H1 (cell line): Measurements from ENCODE around the gene KLHL8. TPM values are rescaled to one million over a fixed set of nuclear protein-coding genes. Genes with fewer than 3 reads are reported as not detected.

Experiments
- CTCF ChIA-PET: fragments of 300-600 bp; sonication (Branson Sonifier 250); formaldehyde crosslinking; loops from one replicate; lab custom pipeline; 2021; ENCODE audit not compliant: partially characterized antibody; lab: Charles Lee
- POLR2A ChIA-PET: fragments of 300-600 bp; sonication (Branson Sonifier 250); formaldehyde crosslinking; loops from one replicate; lab custom pipeline; 2021; ENCODE audit warnings: inconsistent platforms; ENCODE audit not compliant: partially characterized antibody; lab: Charles Lee
- DNase-seq, 2 experiments: peaks; one replicate each; pipeline versions ENCODE4 v3.0.0 to v3.0.0-alpha.2; 2010 to 2022; ENCODE audit warnings: low spot score in 2 of 2, low read depth in 1 of 2, mixed read lengths in 1 of 2
- FAIRE-seq: peaks from 2 replicates; lab custom pipeline; 2011; peaks lifted over from hg19 to GRCh38; lab: Jason Lieb, UNC
- H2AFZ ChIP-seq: 2 replicates; pipeline ENCODE4 v1.8.1; 2012; ENCODE audit warnings: low read length, inconsistent platforms
- H2AK5ac ChIP-seq: 2 replicates; pipeline ENCODE4 v1.6.1; 2013; ENCODE audit warnings: low read depth, low read length
- H2BK120ac ChIP-seq: replicated peaks from 2 replicates; pipeline ENCODE3; 2013; ENCODE audit warnings: low read depth, low read length, inconsistent platforms
- H2BK12ac ChIP-seq: 2 replicates; pipeline ENCODE4 v1.6.1; 2013; ENCODE audit warnings: low read depth, low read length
- H2BK15ac ChIP-seq: 2 replicates; pipeline ENCODE4 v1.6.1; 2013; ENCODE audit warnings: low read length
- H2BK20ac ChIP-seq: 2 replicates; pipeline ENCODE4 v1.6.1; 2013; ENCODE audit warnings: low read length
- H2BK5ac ChIP-seq: 2 replicates; pipeline ENCODE4 v1.6.1; 2013; ENCODE audit warnings: low read depth, low read length
- H3K14ac ChIP-seq: 2 replicates; pipeline ENCODE4 v1.6.1; 2013; ENCODE audit warnings: inconsistent platforms; ENCODE audit not compliant: insufficient read length
- H3K18ac ChIP-seq: 2 replicates; pipeline ENCODE4 v1.6.1; 2013; ENCODE audit warnings: low read length; ENCODE audit errors: extremely low read depth
- H3K23ac ChIP-seq: 2 replicates; pipeline ENCODE4 v1.6.1; 2013; ENCODE audit warnings: inconsistent platforms; ENCODE audit not compliant: insufficient read length
- H3K23me2 ChIP-seq: 2 replicates; pipeline ENCODE4 v1.6.1; 2013; ENCODE audit warnings: low read depth, low read length
- H3K27ac ChIP-seq: 2 replicates; pipeline ENCODE4 v1.6.1; 2011; ENCODE audit warnings: low read depth, low read length, inconsistent platforms
- H3K27me3 ChIP-seq, 4 experiments: replicated peaks in 1 of 4; 1 replicate in 1 of 4; 2 replicates in 3 of 4; pipeline versions ENCODE4 v1.6.1 to v1.8.1; 2011 to 2013; ENCODE audit warnings: low read length in 3 of 4, mild to moderate bottlenecking in 3 of 4, inconsistent platforms in 2 of 4, mixed read lengths in 2 of 4, moderate library complexity in 1 of 4; ENCODE audit not compliant: control insufficient read depth in 3 of 4, insufficient read depth in 3 of 4; ENCODE audit errors: extremely low read depth in 1 of 4
- H3K36me3 ChIP-seq, 4 experiments: 2 replicates each; pipeline versions ENCODE4 v1.6.1 to v1.8.1; 2011 to 2013; ENCODE audit warnings: mild to moderate bottlenecking in 4 of 4, low read length in 3 of 4, moderate library complexity in 2 of 4, control low read depth in 1 of 4, inconsistent platforms in 1 of 4; ENCODE audit not compliant: insufficient read depth in 4 of 4, control insufficient read depth in 2 of 4
- H3K4ac ChIP-seq: replicated peaks from 2 replicates; pipeline ENCODE3; 2013; ENCODE audit warnings: low read length, low read depth, mixed read lengths, inconsistent platforms; ENCODE audit not compliant: insufficient read length
- H3K4me1 ChIP-seq, 4 experiments: replicated peaks in 1 of 4; 1 replicate in 1 of 4; 2 replicates in 3 of 4; pipeline versions ENCODE4 v1.6.1 to v1.8.1; 2011 to 2013; ENCODE audit warnings: low read length in 3 of 4, inconsistent platforms in 2 of 4, mixed read lengths in 1 of 4; ENCODE audit not compliant: insufficient read depth in 4 of 4, control insufficient read depth in 3 of 4
- H3K4me2 ChIP-seq, 2 experiments: 2 replicates each; pipeline versions ENCODE4 v1.6.1 to v1.8.1; 2011 to 2013; ENCODE audit warnings: low read depth in 2 of 2, low read length in 2 of 2, control low read depth in 1 of 2, inconsistent platforms in 1 of 2, mild to moderate bottlenecking in 1 of 2; ENCODE audit not compliant: insufficient read depth in 1 of 2
- H3K4me3 ChIP-seq, 4 experiments: fragments of 200-600, 300-600 bp in 1 of 4; sonication (generic), shearing (Covaris generic), sonication (Bioruptor Twin) in 1 of 4; 2 replicates each; pipeline versions ENCODE4 v1.5.1 to v1.8.1; 2011 to 2016; ENCODE audit warnings: low read length in 4 of 4, low read depth in 3 of 4, control low read depth in 2 of 4, inconsistent platforms in 2 of 4, mild to moderate bottlenecking in 2 of 4, mixed read lengths in 1 of 4, moderate library complexity in 1 of 4; ENCODE audit not compliant: insufficient read depth in 2 of 4; ENCODE audit errors: extremely low read depth in 1 of 4
- H3K56ac ChIP-seq: replicated peaks from 2 replicates; pipeline ENCODE3; 2013; ENCODE audit warnings: low read depth, mild to moderate bottlenecking, mixed read lengths, low read length, inconsistent platforms; ENCODE audit not compliant: insufficient read length
- H3K79me1 ChIP-seq: 2 replicates; pipeline ENCODE4 v1.6.1; 2013; ENCODE audit warnings: low read depth, low read length, control low read depth
- H3K79me2 ChIP-seq, 2 experiments: 2 replicates each; pipeline versions ENCODE4 v1.6.1 to v1.8.1; 2012 to 2013; ENCODE audit warnings: low read length in 2 of 2, mild to moderate bottlenecking in 2 of 2, inconsistent platforms in 1 of 2; ENCODE audit not compliant: insufficient read depth in 2 of 2, control insufficient read depth in 1 of 2
- H3K9ac ChIP-seq, 4 experiments: replicated peaks in 1 of 4; 1 replicate in 1 of 4; 2 replicates in 3 of 4; pipeline versions ENCODE4 v1.6.1 to v1.8.1; 2011 to 2013; ENCODE audit warnings: low read depth in 3 of 4, low read length in 3 of 4, control low read depth in 2 of 4, mild to moderate bottlenecking in 2 of 4, moderate library complexity in 2 of 4, inconsistent platforms in 1 of 4; ENCODE audit errors: extremely low read depth in 1 of 4
- H3K9me3 ChIP-seq, 2 experiments: 2 replicates each; pipeline versions ENCODE4 v1.6.1 to v1.8.1; 2012 to 2013; ENCODE audit warnings: mild to moderate bottlenecking in 2 of 2, moderate library complexity in 2 of 2, control low read depth in 1 of 2, inconsistent platforms in 1 of 2, low read depth in 1 of 2, low read length in 1 of 2, mixed read lengths in 1 of 2; ENCODE audit not compliant: insufficient read depth in 2 of 2
- H4K20me1 ChIP-seq, 2 experiments: replicated peaks in 1 of 2; 2 replicates each; pipeline versions ENCODE3 to v1.8.1; 2011 to 2013; ENCODE audit warnings: inconsistent platforms in 2 of 2, low read length in 2 of 2, mild to moderate bottlenecking in 1 of 2; ENCODE audit not compliant: insufficient read depth in 2 of 2, control insufficient read depth in 1 of 2
- H4K5ac ChIP-seq: 2 replicates; pipeline ENCODE4 v1.6.1; 2013; ENCODE audit warnings: low read length, low read depth, mixed read lengths, inconsistent platforms; ENCODE audit not compliant: insufficient read length
- H4K8ac ChIP-seq: 2 replicates; pipeline ENCODE4 v1.8.0; 2013; ENCODE audit warnings: mild to moderate bottlenecking, moderate library complexity, low read length, inconsistent platforms; ENCODE audit not compliant: insufficient read depth; ENCODE audit errors: extremely low read depth
- H4K91ac ChIP-seq: replicated peaks from 2 replicates; pipeline ENCODE3; 2013; ENCODE audit warnings: low read length, mixed read lengths, inconsistent platforms; ENCODE audit not compliant: insufficient read length
- ASH2L ChIP-seq: fragments of 200-600, 300-600 bp; sonication (generic); IDR thresholded peaks from one replicate; pipeline ENCODE4 v1.7.1; 2017; ENCODE audit warnings: low read length
- SIX5 ChIP-seq: IDR thresholded peaks from 2 replicates; pipeline ENCODE4 v1.6.1; 2011; ENCODE audit warnings: mild to moderate bottlenecking, low read depth, low read length
- YY1 ChIP-seq: IDR thresholded peaks from 2 replicates; pipeline ENCODE4 v1.6.1; 2011; ENCODE audit warnings: low read depth, mild to moderate bottlenecking, low read length
- ZNF274 ChIP-seq: IDR thresholded peaks from 2 replicates; pipeline ENCODE4 v1.7.0; 2012; ENCODE audit warnings: low read length, borderline replicate concordance; ENCODE audit errors: extremely low read depth
- WGBS, 2 experiments: shearing (Covaris generic) in 1 of 2; methylation state at CpG; one replicate each; pipeline versions ENCODE4 v1.1.6 to v1.1.7; 2013 to 2015; ENCODE audit warnings: low lambda C conversion rate in 2 of 2, mixed read lengths in 2 of 2, inconsistent platforms in 1 of 2, low coverage in 1 of 2, missing lambda C conversion rate in 1 of 2; ENCODE audit not compliant: insufficient replicate concordance in 2 of 2, insufficient coverage in 1 of 2, insufficient read length in 1 of 2; ENCODE audit errors: extremely low coverage in 1 of 2, missing lambda C conversion rate in 1 of 2; 5-methylcytosine and 5-hydroxymethylcytosine counted together
- polyA plus RNA-seq, 7 experiments: library from polyadenylated mRNA; depleted of rRNA in 3 of 7; stranded (reverse) in 5 of 7; unstranded in 2 of 7; fragments of >200 nt in 5 of 7; fragments of 200-250 nt in 2 of 7; gene quantifications; 1 replicate in 5 of 7; 2 replicates in 1 of 7; 4 replicates in 1 of 7; pipeline versions ENCODE4 v1.2.1 to v1.2.3, GENCODE V29; 2011 to 2013; ENCODE audit warnings: missing spikeins in 2 of 7, mixed read lengths in 2 of 7
- total RNA-seq: library from RNA; stranded (reverse); fragmentation: NEBNext Ultra II Directional; extraction: Animal tissue kit (Norgen Biotek cat#: 25700); gene quantifications from 2 replicates; pipeline ENCODE4 v1.2.1, GENCODE V29; 2021

Gene KLHL8
- total and polyA plus RNA-seq, 2 of the 8 experiments (the other 6 are each of a cell fraction or from before 2014, with no cell fraction given), result 0.94 to 8.1 TPM

DNA sequence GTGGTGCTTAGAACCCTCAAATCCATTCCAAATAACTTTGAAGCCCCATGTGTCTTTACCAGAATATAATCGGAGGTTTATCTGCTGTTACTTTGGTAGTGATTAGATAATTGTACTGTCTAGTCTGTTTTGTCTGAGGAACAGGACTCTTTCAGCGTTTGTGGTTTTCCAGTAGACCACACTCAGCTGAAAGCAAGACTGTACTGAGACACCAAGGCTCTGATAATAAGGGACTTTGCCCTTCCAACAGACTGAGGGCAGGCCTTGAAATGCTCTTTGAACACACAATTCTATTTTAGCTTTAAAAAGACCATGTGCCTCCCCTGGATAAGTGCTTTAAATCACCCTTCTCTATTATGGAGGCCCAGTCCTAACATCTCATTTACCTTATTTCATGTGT, 76.1 kb downstream of the KLHL8 start:
- CTCF ChIA-PET, result no interaction called here
- Histone ChIP-seq H2AFZ (no peak overlapping the region), H4K8ac (no peak overlapping the region)

More for the DNA sequence above, 76.1 kb downstream of the KLHL8 start:
- H4K20me1 ChIP-seq, result no peaks in the 10 kb centered on the region
- H3K79me1 ChIP-seq, result no peaks in the 10 kb centered on the region
- no peaks in the 10 kb centered on the region for H3K27me3 ChIP-seq
- no peak overlapping the region for H4K91ac ChIP-seq
- H3K14ac ChIP-seq, result no peak overlapping the region
- POLR2A ChIA-PET, result no interaction called here
- H3K36me3 ChIP-seq, result peaks cover 0 to 10% (median 3%) of the 10 kb centered on the region in 4 experiments; a peak in 5 of 8 replicates
- no peak overlapping the region for H3K56ac ChIP-seq
- no peak overlapping the region for H3K23ac ChIP-seq
- H4K5ac ChIP-seq, result no peak overlapping the region
- no peak overlapping the region for H3K4ac ChIP-seq
- H3K4me3 ChIP-seq, result no peak overlapping the region
- no peak overlapping the region for H2BK12ac ChIP-seq
- H3K9me3 ChIP-seq, result no peaks in the 10 kb centered on the region
- H3K79me2 ChIP-seq, result no peaks in the 10 kb centered on the region
- 91% methylated on average over 2 of the region's 2 CpGs; no CpG with 5 or more reads in 1 of the 2 experiments for WGBS, 2 experiments
- no peak for FAIRE-seq
- H3K27ac ChIP-seq, result no peak overlapping the region
- H3K18ac ChIP-seq, result no peak overlapping the region
- no peak overlapping the region for H2BK15ac ChIP-seq
- no peak for DNase-seq
- H3K9ac ChIP-seq, result no peak overlapping the region
- TF ChIP-seq ZNF274 (no peak), SIX5 (no peak), ASH2L (no peak), YY1 (no peak)
- H2BK120ac ChIP-seq, result no peak overlapping the region
- no peak overlapping the region for H2BK20ac ChIP-seq
- H2BK5ac ChIP-seq, result no peak overlapping the region
- no peaks in the 10 kb centered on the region for H3K23me2 ChIP-seq
- H3K4me1 ChIP-seq, result peaks cover 0 to 3% (median 1%) of the 10 kb centered on the region in 4 experiments; a peak in 2 of 7 replicates
- H3K4me2 ChIP-seq, result no peak overlapping the region
- H2AK5ac ChIP-seq, result no peak overlapping the region
